Upper lobe of left lung (tissue), 4 donors: ENCODE data around the gene OR5AC2.

ENCODE experiments used
- EP300 ChIP-seq, 4 donors: sonication (generic); formaldehyde crosslinking; IDR thresholded peaks; one replicate each; pipeline ENCODE4 v1.5.1; 2017; ENCODE audit warnings: antibody characterized with exemption in 4 of 4, control low read depth in 2 of 4
- POLR2AphosphoS5 ChIP-seq, 2 donors: sonication (generic); formaldehyde crosslinking; IDR thresholded peaks; one replicate each; pipeline ENCODE4 v1.5.1; 2017; ENCODE audit warnings: antibody characterized with exemption in 2 of 2
- TF ChIP-seq, protein P1 (sequence below), 6 experiments: fragments of 450-650 bp in 4 of 6; fragments of 200-600 bp in 2 of 6; sonication (generic) in 2 of 6; IDR thresholded peaks; one replicate each; pipeline ENCODE4 v1.5.1; 2016 to 2019; ENCODE audit warnings: antibody characterized with exemption in 6 of 6

DNA sequence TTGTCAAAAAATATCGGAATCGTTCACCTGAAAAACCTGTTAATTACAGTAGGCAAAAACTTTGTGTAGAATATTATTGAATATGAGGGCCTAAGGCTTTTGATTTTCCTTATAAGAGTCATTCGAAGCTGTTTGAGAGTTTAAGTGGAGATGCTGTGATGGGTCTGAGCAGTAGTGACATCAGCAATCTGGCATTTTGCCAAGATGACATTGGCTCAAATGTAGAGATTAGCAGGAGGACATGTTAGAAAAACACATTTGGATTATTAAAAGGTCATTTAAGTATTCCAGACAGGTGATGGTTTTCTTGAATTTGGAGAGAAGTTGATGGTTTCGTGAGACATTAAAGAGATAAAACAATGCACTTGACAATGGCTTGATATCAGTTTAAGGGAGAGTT lies 12.9 kb downstream of the OR5AC2 start:
- TF ChIP-seq, protein P1, sequence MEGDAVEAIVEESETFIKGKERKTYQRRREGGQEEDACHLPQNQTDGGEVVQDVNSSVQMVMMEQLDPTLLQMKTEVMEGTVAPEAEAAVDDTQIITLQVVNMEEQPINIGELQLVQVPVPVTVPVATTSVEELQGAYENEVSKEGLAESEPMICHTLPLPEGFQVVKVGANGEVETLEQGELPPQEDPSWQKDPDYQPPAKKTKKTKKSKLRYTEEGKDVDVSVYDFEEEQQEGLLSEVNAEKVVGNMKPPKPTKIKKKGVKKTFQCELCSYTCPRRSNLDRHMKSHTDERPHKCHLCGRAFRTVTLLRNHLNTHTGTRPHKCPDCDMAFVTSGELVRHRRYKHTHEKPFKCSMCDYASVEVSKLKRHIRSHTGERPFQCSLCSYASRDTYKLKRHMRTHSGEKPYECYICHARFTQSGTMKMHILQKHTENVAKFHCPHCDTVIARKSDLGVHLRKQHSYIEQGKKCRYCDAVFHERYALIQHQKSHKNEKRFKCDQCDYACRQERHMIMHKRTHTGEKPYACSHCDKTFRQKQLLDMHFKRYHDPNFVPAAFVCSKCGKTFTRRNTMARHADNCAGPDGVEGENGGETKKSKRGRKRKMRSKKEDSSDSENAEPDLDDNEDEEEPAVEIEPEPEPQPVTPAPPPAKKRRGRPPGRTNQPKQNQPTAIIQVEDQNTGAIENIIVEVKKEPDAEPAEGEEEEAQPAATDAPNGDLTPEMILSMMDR (IDR thresholded peaks at IDR 0.05) = no peak
- TF ChIP-seq POLR2AphosphoS5 (IDR thresholded peaks at IDR 0.05) (no peak), EP300 (IDR thresholded peaks at IDR 0.05) (no peak)
